HG02852 (cell line): ENCODE data around the gene PADI1.

ENCODE experiments used
- ATAC-seq: cut with Tn5 transposase; IDR thresholded peaks from one replicate; pipeline ENCODE4 v1.9.1; 2021; ENCODE audit warnings: mild to moderate bottlenecking, moderate library complexity; ENCODE audit not compliant: unreplicated experiment

The PADI1 gene

DNA sequence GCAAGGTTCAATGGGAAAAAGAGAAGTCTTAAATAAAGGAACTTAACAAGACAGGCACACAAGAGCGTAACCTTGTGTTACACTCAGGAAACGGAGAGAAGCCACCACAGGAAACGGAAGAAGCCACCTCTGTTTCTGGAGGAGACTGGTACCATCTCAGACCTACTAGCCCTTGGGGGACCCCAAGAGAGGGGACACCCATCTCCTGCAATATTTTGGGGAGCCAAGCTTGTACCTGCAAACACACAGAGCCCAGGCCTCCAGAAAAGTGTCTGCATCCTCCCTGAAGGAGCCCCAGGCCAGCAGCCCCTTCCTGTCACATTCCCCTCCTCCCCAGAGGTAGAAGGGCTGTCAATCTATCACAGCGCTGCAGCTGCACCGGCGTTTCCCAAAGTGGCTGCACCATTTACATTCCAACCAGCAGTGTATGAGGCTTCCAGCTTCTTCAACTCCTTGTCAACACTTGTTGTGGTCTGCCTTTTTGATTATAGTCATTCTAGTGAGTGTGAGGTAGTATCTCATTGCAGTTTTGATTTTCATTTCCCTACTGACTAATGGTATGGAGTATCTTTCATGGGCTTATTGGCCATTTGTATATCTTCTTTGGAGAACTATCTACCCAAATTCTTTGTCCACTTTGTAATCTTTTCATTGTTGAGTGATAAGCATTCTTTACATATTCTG, 23.0 kb upstream of the PADI1 start:
- ATAC-seq = no peak

DNA sequence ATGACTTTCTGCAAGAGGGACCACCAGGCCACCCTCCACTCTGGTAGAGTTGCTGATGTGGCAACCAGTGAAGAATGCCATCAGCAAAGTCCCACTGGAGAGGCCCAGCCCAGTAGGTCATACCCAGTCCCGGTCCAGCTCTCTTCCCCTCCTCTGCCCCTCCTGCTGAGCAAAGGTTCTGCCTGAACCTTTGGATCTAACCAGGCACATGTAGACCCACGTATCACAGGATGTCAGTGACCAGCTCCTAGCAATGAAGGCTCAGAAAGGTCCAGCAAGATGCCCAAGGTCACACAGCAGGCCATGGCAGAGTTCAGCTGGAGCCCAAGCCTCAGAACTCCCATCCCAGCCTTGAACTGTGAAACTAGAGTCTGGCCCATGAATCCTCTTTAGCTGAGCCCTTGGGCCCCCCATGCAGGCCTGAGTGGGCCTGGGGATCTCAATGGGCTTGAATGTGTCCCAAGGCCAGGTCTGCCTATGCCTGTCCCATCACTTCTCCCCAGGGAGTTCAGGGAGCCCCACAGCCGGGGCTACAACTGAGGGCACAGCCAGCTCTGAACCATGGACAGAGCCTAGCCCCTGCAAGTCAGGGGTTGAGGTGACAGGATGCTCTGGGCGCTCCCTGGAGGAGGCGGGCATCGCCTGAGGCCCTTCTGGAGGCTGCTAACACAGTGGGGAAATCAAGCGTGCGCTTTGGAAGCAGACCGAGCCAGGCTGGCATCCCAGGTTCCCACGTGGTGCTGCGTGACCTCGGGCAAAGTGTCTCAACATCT, 21.4 kb upstream of the PADI1 start:
- ATAC-seq = no peak

DNA sequence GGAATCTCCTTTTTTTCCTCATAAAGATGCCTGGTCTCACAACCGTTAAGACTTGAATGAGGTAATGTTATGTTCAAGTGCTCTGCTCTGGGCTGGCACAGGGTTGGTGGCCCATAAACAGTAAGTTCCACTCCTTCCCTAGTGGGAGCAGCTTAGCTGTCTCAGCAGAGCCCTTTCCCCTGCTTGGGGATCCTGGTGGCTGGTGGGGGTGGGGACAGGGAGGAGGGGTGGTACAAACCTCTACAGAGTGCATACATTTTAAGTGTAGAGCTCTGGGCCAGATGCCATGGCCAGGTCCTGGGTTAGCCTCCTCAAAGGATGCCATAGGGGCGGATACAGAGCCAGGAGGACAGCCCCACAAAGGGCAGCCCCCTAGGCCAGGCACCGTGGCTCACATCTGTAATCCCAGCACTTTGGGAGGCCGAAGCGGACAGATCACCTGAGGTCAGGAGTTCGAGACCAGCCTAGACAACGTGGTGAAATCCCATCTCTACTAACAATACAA, 20.7 kb upstream of the PADI1 start:
- no peak for ATAC-seq

DNA sequence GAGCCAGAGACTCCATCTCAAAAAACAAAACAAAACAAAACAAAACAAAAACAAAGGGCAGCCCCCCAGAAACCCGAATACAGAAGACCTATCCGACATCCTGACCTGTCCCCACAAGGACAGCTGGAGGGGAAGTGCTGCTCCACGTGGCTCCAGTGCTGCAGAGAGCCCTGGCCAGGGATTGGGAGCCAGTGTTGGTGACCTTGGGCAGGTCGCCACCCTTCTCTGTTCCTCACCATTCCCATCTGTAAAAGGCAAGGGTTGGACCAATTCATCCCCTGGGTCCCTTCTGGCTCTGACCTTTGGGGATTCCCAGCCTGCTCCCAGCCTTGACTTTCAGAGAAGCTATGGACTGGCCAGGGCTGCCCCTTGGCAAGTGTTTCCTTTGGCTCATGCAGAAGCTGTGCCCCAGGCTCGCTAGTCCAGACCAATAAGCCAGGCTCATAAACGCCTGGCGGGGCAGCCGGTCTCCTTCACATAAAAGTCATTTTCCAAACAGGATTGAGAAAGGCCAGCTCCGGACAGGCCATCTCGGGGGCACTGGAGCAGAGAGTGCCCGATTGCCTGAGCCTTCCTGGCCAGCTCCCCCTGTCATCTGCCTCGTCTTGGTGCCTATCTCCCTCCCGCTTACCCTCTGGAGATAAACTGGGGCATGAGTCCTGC, 20.0 kb upstream of the PADI1 start:
- ATAC-seq = no peak

DNA sequence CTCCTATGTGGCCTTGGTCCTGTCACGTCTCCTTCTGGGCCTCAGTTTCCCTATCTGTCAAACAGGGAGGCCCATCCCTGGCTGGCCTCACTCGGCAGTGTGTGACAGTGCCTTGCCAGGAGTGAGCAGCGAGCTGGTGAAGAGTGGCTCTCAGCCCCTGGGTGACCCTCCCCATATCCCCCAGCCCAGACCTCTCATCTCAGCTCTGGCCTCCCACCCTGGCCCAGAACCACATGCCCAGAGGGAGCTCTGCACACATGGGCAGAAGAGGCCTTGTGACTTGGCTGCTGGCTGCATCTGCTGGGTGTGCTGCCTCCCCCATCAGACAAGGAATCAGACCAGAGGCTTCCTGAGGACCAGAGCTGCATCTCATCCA, 19.5 kb upstream of the PADI1 start:
- ATAC-seq = no peak

DNA sequence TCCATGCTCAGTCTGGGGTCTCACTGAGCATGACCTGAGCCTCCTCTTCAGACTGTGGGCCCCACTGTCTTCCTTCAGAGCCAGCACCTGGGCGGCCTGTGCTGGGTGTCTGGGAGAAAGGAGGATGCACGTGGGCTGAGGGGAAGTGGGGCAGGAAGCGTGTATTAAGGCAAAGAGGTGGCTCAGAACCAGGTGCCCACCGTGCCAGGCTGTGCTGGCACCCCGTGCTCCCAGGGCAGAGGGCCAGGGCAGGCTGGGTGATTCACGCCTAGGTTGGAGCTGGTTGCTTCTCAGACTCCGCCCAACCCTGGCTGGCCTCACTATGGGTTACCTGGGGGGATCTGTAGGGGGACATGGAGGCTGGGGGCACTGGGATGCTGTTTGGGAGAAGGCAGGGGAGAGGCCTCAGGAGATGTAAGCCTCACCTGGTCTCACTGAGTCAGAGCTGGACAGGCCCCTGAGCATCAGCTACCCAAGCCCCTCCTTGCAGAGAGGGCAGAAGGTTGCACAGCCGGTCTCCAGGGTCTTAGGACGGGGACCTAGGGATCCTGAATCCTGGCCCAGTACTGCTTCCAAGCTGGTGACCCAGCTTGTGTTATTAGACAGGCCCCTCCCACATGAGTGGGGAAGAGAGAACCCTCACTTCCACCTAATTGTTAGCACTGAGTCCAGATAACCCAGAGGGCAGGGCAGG, 18.6 kb upstream of the PADI1 start:
- ATAC-seq = no peak

DNA sequence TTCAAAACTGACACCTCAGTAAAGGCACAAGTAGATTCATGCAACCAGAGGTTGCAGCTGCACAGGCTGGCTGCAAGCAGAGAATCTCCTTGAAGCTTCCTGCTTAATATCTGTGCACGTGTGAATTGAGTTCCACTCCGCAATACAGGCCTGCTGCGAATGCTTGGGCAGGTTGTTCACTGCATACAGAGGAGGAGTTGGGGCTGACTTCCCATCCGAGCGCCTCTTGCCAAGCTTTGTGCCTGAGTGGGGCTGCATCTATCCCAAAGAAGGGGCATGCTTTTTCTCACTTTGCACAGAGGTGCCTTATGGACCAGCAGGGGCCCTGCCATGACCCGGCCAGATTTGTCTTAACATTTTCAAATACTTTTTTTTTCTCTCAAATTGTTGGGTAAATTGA, 17.9 kb upstream of the PADI1 start:
- ATAC-seq = no peak

DNA sequence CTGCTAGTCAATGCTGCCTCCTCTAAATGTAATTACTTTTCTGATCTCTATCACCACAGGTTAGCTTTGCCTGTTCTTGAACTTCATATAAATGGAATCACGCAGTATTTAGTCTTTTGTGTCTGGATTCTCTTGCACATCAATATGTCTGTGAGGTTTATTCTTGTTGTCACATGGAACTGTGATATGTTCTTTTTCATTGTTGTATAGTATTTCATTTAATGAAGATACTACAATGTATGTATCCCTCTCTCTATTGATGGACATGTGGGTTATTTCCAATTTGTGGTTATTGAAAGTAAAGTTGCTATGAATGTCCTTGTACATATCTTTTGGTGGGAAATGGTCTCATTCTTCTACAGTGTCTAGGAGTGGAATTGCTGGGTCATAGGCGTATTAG, 16.7 kb upstream of the PADI1 start:
- no peak for ATAC-seq

DNA sequence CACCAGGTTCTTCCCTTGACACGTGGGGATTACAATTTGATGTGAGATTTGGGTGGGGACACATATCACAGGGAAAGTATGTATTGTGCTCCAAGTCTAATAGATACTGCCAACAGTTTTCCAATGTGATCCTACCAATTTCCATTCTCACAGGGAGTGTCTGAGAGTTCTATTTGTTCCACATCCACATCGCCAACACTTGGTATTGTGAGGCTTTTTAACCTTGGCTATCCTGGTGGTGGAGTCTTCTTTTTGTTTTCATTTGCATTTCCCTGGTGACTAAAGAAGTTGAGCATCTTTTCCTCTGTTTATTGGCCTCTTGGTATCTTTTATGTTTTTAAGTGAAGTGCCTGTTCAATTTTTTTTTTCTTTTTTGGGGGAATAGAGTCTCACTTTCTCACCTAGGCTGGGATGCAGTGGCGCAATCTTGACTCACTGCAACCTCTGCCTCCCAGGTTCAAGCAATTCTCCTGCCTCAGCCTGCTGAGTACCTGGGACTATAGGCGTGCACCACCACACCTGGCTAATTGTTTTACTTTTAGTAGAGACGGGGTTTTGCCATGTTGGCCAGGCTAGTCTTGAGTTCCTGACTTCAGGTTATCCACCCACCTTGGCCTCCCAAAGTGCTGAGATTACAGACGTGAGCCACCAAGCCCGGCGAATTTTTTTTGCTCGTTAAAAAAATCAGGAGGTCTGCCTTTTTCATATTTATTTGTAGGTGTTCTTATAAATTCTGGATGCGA, 15.9 kb upstream of the PADI1 start:
- ATAC-seq = no peak

DNA sequence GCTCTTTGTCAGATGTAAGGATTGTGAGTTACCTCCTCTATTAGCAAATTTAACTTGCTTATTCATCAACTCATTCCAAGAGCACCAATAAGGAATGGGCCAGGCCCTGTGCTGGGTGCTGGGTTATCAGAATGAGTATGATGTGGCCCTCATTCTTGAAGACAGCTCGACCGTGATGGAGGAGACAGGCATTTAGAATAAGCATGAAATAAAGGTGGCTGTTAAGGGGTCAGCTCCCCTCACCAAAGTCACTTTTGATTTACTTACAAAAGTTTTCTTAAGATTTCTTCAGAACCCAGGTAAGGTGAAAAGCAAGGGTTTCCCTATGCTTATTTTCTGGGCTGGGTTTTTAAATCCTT, 15.3 kb upstream of the PADI1 start:
- ATAC-seq = no peak

DNA sequence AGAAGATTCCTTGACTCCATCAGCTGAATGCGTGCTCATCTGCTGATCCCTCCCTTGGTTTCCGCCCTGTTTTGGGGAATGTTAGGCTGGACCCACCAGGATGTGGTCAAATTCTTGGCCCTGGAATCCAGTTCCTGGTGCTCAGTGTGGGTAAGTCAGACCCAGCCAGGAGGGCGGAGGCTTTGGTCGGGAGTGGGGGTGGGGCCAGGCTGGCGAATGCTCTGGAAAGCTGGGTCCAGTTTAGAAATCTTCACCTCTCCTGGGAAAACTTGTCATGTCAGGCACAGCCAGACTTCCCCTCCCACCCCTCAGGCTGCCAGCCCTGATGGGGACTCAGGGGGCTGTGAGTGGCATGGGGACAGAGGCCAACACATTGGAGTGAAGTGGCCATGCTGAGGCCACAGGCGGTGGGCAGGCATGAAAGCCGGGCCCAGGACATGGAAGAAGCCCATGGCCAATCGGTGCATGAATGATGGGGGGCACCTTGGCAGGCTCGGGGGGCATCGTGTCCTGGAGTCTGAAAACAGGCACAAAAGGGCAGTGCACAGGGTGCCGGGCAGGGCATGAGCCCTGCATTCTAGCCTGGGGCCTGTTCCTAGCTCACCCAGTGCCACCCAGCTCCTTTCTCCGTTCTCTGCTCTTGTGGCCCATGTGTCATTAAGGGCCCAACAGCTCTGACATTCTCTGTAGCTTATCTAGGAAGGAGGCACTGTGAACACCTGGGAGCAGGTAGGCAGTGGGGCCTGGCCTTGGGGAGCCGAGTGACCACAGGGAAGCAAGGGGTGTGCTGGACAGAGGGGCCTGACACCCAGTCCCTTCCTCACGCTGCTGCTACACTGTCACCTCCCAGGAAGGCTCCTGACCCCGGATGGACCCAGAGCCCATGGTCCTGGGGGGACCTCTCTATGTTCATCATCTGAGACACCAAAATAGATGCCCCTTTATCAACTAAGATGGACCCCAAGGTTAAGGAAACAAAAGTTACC, 14.6 kb upstream of the PADI1 start:
- ATAC-seq = no peak

DNA sequence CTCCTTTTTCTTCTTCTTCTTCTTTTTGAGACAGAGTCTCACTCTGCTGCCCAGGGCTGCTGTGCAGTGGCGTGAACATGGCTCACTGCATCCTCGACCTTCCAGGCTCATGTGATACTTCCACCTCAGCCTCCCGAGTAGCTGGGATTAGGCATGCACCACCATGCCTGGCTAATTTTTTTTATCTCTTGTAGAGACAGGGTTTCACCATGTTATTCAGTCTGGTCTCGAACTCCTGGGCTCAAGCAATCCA, 13.0 kb upstream of the PADI1 start:
- ATAC-seq = no peak

DNA sequence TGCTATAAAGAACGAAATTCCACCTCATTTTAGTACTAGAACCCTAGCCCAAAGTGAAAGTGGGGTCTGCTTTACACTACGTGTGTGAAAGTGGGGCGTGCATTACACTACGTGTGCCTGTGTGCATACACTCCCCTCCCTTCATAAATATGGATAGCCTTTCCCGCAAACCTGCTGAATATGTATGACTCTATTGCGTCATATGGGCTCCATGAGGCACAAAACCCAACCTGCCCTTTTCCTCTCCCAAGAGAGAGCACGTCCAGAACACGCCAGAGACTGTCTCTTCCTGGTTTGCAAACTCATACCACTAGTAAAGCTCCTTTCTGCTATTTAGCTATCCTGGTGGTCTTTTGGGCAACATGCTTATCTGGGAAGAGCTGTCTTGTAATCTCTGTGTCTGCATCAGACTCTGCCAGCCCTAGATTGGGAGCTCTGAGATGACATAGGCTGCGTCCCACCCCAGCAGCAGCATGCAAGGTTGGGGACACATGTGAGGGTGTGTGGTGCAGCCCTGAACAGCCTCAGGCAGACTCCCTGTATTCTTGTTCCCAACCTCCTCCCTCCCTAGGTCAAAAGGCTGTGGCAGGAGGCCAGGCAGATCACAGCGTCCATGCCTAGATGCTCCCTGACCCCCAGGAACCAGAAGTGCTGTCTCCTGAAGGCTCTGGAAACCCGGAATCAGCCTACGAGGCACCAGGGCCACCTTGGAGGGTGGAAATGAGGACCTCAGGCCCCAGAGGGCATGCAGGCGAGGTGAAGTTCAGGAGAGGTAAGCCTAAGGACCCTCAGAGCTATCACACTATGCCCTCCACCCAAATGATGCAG, 12.3 kb upstream of the PADI1 start:
- no peak for ATAC-seq

DNA sequence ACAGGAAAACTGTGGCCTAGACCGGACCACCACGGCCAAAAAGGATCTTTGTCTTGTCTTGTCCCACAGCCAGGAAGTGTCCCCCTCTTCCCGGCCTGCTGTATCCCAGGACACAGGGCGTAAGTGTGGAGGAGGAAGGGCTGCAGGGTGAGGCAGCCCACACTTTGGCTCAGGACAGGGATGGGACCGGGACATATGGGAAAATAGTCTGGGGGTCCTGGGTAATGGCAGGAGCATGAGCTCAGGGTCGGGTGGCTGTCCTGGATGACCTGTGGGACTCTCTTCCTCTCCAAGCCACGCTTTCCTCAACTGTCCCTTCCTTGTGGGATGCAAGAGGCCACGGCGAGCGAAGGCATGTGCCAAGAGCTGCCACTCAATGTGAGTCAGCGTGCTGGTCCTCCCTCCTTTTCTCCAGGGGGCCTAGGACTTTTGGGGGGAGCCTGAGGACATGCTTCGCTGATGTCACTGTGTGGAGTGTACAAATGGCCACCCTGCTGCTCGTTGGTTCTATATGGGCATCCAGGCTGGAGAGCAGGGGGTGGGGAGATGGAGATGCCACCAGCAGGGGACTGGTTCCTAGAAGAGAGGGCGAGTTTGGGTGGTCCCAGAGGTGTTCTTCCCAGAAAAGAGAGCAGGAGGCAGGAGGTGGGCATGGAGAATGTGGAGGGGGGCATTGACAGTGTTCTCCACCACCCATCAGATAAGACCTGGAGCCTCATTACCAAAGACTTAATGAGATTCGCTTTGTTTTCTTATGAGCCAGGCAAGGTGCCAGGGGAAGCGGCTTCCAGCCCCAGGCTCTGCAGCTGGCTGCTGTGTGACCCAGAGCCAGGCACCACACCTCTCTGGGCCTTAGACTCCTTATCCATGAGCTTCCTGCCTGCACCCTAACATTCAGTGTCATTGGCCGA, 11.5 kb upstream of the PADI1 start:
- ATAC-seq = no peak

DNA sequence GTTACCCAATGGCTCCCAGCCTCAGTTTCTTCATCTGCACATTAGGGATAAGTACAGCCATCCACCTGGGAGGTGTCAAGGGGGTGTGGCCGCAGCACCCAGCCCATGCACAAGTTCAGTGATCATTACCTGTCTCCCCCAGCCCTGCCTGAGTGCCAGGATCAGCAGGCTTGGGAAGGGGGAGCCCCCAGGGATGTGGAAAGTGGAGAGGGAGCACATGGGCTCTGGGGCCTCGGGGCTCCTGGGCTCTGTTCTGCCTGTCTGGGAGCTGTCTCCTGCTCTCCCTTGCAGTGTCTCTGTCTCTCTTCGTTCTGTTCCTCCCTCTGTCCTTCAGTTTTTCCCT, 10.8 kb upstream of the PADI1 start:
- no peak for ATAC-seq

DNA sequence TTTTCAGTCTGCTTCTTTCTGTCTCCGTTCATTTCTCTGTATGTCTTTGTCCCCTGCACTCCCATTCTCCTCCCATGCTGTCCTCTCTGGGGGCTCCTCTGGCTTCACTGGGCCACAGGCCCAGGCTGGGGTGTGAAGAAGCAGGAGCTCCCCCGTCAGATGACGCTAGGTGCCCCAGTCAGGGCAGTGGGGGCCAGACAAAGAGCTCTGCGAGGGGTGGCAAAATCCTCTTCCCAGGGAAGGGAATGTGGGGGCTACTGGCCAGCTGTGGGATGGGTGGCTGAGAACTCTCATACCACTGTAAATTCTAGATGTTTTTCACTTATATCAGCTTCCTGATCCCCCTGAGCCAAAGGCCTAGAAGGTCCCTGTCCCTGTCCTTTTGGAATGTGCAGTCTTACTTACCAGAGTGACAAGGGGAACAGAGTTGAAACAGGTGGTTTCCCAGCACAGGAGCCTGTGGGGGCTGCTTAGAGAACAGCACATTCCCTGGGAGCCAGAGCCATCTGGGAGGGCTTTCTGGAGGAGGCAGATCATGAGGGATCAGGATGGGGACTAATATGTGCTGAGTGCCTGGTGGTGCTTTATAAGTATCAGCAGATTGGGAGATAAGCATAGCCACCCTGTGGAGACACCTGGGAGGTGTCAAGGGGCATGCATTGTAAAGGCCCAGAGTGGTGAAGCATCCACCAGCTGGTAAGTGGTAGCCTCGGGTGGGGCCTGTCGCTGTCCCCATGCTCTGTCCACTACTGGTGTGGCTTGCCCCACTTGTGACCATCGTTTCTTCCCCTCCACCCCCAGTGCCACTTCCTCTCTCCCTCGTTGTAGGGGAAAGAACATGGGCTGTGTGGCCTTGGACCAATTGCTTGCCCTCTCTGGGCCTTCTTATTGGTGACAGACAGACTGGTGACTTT, 10.1 kb upstream of the PADI1 start:
- no peak for ATAC-seq

DNA sequence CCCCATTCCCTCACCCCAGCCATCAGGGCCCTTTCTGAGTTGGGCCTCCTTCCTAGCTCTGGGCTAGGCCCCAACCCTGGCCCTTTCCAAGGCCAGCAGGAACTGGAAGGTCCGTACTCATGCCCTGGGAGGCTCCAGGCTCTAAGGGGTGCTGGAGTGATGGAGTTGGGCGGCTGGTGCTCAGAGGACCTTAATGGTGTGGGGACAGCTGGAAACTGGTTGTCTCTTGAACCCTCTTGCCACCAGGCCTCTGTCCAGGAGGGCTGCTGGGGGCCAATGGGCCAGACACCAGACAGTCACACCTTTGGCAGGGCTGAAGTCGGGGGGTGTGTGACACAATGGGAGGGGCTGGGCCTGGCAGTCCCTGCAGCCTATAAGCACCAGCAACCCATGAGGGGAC, 9.2 kb upstream of the PADI1 start:
- no peak for ATAC-seq
